ENCODE measurements around the gene SLX4IP.
A peak's percentile ranks its signal among the peaks of the same experiment; 100 is the strongest.

Gene SLX4IP

GRCh38 chr20:10429443-10429981, 5.6 kb upstream of the SLX4IP start:
- DNase-seq (ENCODE audit: low read depth) = no peak

GRCh38 chr20:10430000-10430466, 5.1 kb upstream of the SLX4IP start:
- no peak for DNase-seq (ENCODE audit: low read depth)

- DNase-seq (ENCODE audit: low read depth) = no peak
Measured at GRCh38 chr20:10430704-10431103, 4.4 kb upstream of the SLX4IP start.

- no peak for DNase-seq (ENCODE audit: low read depth)
Measured at GRCh38 chr20:10432079-10432478, 3.0 kb upstream of the SLX4IP start.

- no peak for DNase-seq (ENCODE audit: low read depth)
Measured at GRCh38 chr20:10433014-10433622, 2.0 kb upstream of the SLX4IP start.

GRCh38 chr20:10433623-10434466, 1.3 kb upstream of the SLX4IP start, which contains the start of gene MKKS:
Gene MKKS (minus strand): TSS chr20:10434222. CDS start chr20:10413514, 20,708 bp downstream.
- DNase-seq (ENCODE audit: low read depth) = peak; percentile 73

- peak; percentile 58 for DNase-seq (ENCODE audit: low read depth)
Measured at GRCh38 chr20:10434467-10434831, 656 bp upstream of the SLX4IP start.

GRCh38 chr20:10436053-10436699, 1.1 kb downstream of the SLX4IP start:
- DNase-seq (ENCODE audit: low read depth) = no peak

- DNase-seq (ENCODE audit: low read depth) = no peak
Measured at GRCh38 chr20:10438217-10438616, 3.1 kb downstream of the SLX4IP start.

GRCh38 chr20:10443936-10444335, 8.8 kb downstream of the SLX4IP start:
- DNase-seq (ENCODE audit: low read depth) = no peak

- no peak for DNase-seq (ENCODE audit: low read depth)
Measured at GRCh38 chr20:10445758-10446157, 10.7 kb downstream of the SLX4IP start.

- DNase-seq (ENCODE audit: low read depth) = no peak
Measured at GRCh38 chr20:10447028-10447427, 11.9 kb downstream of the SLX4IP start.

- no peak for DNase-seq (ENCODE audit: low read depth)
Measured at GRCh38 chr20:10448270-10449156, 13.4 kb downstream of the SLX4IP start.

- DNase-seq (ENCODE audit: low read depth) = no peak
Measured at GRCh38 chr20:10449270-10449669, 14.2 kb downstream of the SLX4IP start.

- DNase-seq (ENCODE audit: low read depth) = no peak
Measured at GRCh38 chr20:10453241-10453640, 18.1 kb downstream of the SLX4IP start.

GRCh38 chr20:10454151-10454750, 19.1 kb downstream of the SLX4IP start:
- no peak for DNase-seq (ENCODE audit: low read depth)

- DNase-seq (ENCODE audit: low read depth) = no peak
Measured at GRCh38 chr20:10461495-10461894, 26.4 kb downstream of the SLX4IP start.

GRCh38 chr20:10462516-10462915, 27.4 kb downstream of the SLX4IP start:
- DNase-seq (ENCODE audit: low read depth) = no peak

- DNase-seq (ENCODE audit: low read depth) = no peak
Measured at GRCh38 chr20:10463622-10464021, 28.5 kb downstream of the SLX4IP start.

GRCh38 chr20:10465135-10465534, 30.0 kb downstream of the SLX4IP start:
- no peak for DNase-seq (ENCODE audit: low read depth)

- no peak for DNase-seq (ENCODE audit: low read depth)
Measured at GRCh38 chr20:10466325-10466724, 31.2 kb downstream of the SLX4IP start.
